Mesendoderm (in vitro differentiated cells): ENCODE measurements around the gene AVL9.
"Not testable (repeated sequence)": the region's sequence is repeated elsewhere in the genome, so short reads cannot be mapped to it uniquely, and the experiment has no call there.

ENCODE experiments used
- DNase-seq: peaks from one replicate; pipeline ENCODE4 v3.0.0; 2013
- H2AK5ac ChIP-seq: 2 replicates; pipeline ENCODE4 v1.6.1; 2013; ENCODE audit warnings: low read length, inconsistent platforms
- H2BK120ac ChIP-seq: 2 replicates; pipeline ENCODE4 v1.6.1; 2013; ENCODE audit warnings: low read depth, mild to moderate bottlenecking, low read length, moderate library complexity, mixed read lengths
- H2BK15ac ChIP-seq: replicated peaks from 2 replicates; pipeline ENCODE4 v1.6.1; 2013; ENCODE audit warnings: low read depth, mild to moderate bottlenecking, moderate library complexity
- H2BK5ac ChIP-seq: 2 replicates; pipeline ENCODE4 v1.6.1; 2013; ENCODE audit warnings: low read length, inconsistent platforms
- H3K18ac ChIP-seq: 2 replicates; pipeline ENCODE4 v1.6.1; 2013; ENCODE audit warnings: mild to moderate bottlenecking, low read length, mixed read lengths
- H3K23ac ChIP-seq: one replicate; pipeline ENCODE4 v1.6.1; 2013; ENCODE audit warnings: low read length
- H3K27ac ChIP-seq: 2 replicates; pipeline ENCODE4 v1.5.1; 2013; ENCODE audit warnings: low read depth, mild to moderate bottlenecking, inconsistent platforms, low read length, moderate library complexity
- H3K27me3 ChIP-seq: 2 replicates; pipeline ENCODE4 v1.6.1; 2013; ENCODE audit warnings: low read length, control low read depth, mild to moderate bottlenecking, inconsistent platforms; ENCODE audit not compliant: insufficient read depth, poor library complexity
- H3K36me3 ChIP-seq: 2 replicates; pipeline ENCODE4 v1.6.1; 2013; ENCODE audit warnings: low read length, inconsistent platforms; ENCODE audit not compliant: control insufficient read depth, insufficient read depth
- H3K4ac ChIP-seq: one replicate; pipeline ENCODE4 v1.6.1; 2013; ENCODE audit warnings: low read depth, mild to moderate bottlenecking, low read length, moderate library complexity
- H3K4me1 ChIP-seq: 2 replicates; pipeline ENCODE4 v1.6.1; 2013; ENCODE audit warnings: low read depth, low read length, inconsistent platforms; ENCODE audit not compliant: control insufficient read depth
- H3K4me2 ChIP-seq: 2 replicates; pipeline ENCODE4 v1.6.1; 2013; ENCODE audit warnings: low read length
- H3K4me3 ChIP-seq: 2 replicates; pipeline ENCODE4 v1.5.1; 2013; ENCODE audit warnings: mild to moderate bottlenecking, low read length
- H3K56ac ChIP-seq: one replicate; pipeline ENCODE4 v1.6.1; 2013; ENCODE audit warnings: low read length
- H3K79me1 ChIP-seq: 2 replicates; pipeline ENCODE4 v1.6.1; 2013; ENCODE audit warnings: low read length, inconsistent platforms
- H3K79me2 ChIP-seq: 2 replicates; pipeline ENCODE4 v1.6.1; 2013; ENCODE audit warnings: mild to moderate bottlenecking, low read length; ENCODE audit not compliant: control insufficient read depth, insufficient read depth
- H3K9ac ChIP-seq: 2 replicates; pipeline ENCODE4 v1.6.1; 2013; ENCODE audit warnings: low read length, inconsistent platforms
- H4K5ac ChIP-seq: one replicate; pipeline ENCODE4 v1.6.1; 2013; ENCODE audit warnings: low read length
- H4K8ac ChIP-seq: one replicate; pipeline ENCODE4 v1.6.1; 2013; ENCODE audit warnings: low read depth, mild to moderate bottlenecking, control low read depth, low read length, moderate library complexity
- WGBS: extraction: QIAGEN DNeasy Blood & Tissue Kit; methylation state at CpG from one replicate; pipeline ENCODE4 v1.1.7; 2013; ENCODE audit warnings: low lambda C conversion rate, missing lambda C conversion rate; ENCODE audit not compliant: insufficient coverage; ENCODE audit errors: extremely low coverage; 5-methylcytosine and 5-hydroxymethylcytosine counted together

The AVL9 gene

GRCh38 chr7:32619416-32619815, 124.1 kb downstream of the AVL9 start:
- not testable (repeated sequence) for H3K4me1 ChIP-seq, H3K79me2 ChIP-seq, H3K79me1 ChIP-seq, H2BK5ac ChIP-seq, H3K27ac ChIP-seq, H3K4me3 ChIP-seq, H3K23ac ChIP-seq, H3K4ac ChIP-seq, H3K4me2 ChIP-seq, H2AK5ac ChIP-seq, DNase-seq, H3K27me3 ChIP-seq, H3K9ac ChIP-seq, H2BK120ac ChIP-seq, H3K36me3 ChIP-seq, H3K18ac ChIP-seq, H4K5ac ChIP-seq, H4K8ac ChIP-seq, H3K56ac ChIP-seq, H2BK15ac ChIP-seq
- WGBS, result no CpG with 5 or more reads among the region's 1 CpG

GRCh38 chr7:32631021-32631420, 135.7 kb downstream of the AVL9 start:
- DNase-seq, result no peak
- Histone ChIP-seq H2BK120ac (no peak overlapping the region), H3K27me3 (no peaks in the 10 kb centered on the region), H3K4ac (no peak overlapping the region), H3K56ac (no peak overlapping the region), H3K4me1 (no peaks in the 10 kb centered on the region), H3K4me3 (no peak overlapping the region), H3K79me1 (no peaks in the 10 kb centered on the region), H3K36me3 (no peaks in the 10 kb centered on the region), H3K9ac (no peak overlapping the region), H3K4me2 (no peak overlapping the region), H3K27ac (no peak overlapping the region), H4K5ac (no peak overlapping the region), H2AK5ac (no peak overlapping the region), H4K8ac (no peak overlapping the region), H3K79me2 (no peaks in the 10 kb centered on the region), H2BK5ac (no peak overlapping the region), H3K18ac (no peak overlapping the region), H2BK15ac (no peak overlapping the region), H3K23ac (no peak overlapping the region)
- no CpG with 5 or more reads among the region's 3 CpGs for WGBS

- DNase-seq, result not testable (repeated sequence)
These were observed 136.6 kb downstream of the AVL9 start for GRCh38 chr7:32631590-32632497.

GRCh38 chr7:32633446-32633845, 138.2 kb downstream of the AVL9 start:
- H3K36me3 ChIP-seq, H3K4me3 ChIP-seq, H3K79me1 ChIP-seq, H4K5ac ChIP-seq, H3K9ac ChIP-seq, H3K4me1 ChIP-seq, DNase-seq, H2AK5ac ChIP-seq, H3K4me2 ChIP-seq, H4K8ac ChIP-seq, H2BK5ac ChIP-seq, H3K18ac ChIP-seq, H3K23ac ChIP-seq, H3K4ac ChIP-seq, H3K27me3 ChIP-seq, H3K79me2 ChIP-seq, H2BK120ac ChIP-seq, H3K56ac ChIP-seq, H2BK15ac ChIP-seq, H3K27ac ChIP-seq: not testable (repeated sequence)
- whole genome bisulfite sequencing, result no CpG with 5 or more reads among the region's 1 CpG

More at GRCh38 chr7:32631590-32632497, 136.6 kb downstream of the AVL9 start:
- H3K4me3 ChIP-seq, H2AK5ac ChIP-seq, H4K5ac ChIP-seq, H3K79me2 ChIP-seq, H2BK15ac ChIP-seq, H3K27ac ChIP-seq, H3K79me1 ChIP-seq, H3K27me3 ChIP-seq, H3K4ac ChIP-seq, H3K4me2 ChIP-seq, H3K18ac ChIP-seq, H3K9ac ChIP-seq, H3K4me1 ChIP-seq, H2BK5ac ChIP-seq, H4K8ac ChIP-seq, H3K23ac ChIP-seq, H2BK120ac ChIP-seq, H3K56ac ChIP-seq, H3K36me3 ChIP-seq: not testable (repeated sequence)
- no CpG with 5 or more reads among the region's 5 CpGs for WGBS

GRCh38 chr7:32634798-32635393, 139.6 kb downstream of the AVL9 start:
- not testable (repeated sequence) for H2BK5ac ChIP-seq, H3K18ac ChIP-seq, H4K5ac ChIP-seq, H3K4me3 ChIP-seq, H3K4ac ChIP-seq, H2AK5ac ChIP-seq, H3K27ac ChIP-seq, H3K9ac ChIP-seq, DNase-seq, H2BK15ac ChIP-seq, H3K23ac ChIP-seq, H3K79me2 ChIP-seq, H3K56ac ChIP-seq, H3K4me1 ChIP-seq, H3K79me1 ChIP-seq, H3K27me3 ChIP-seq, H3K4me2 ChIP-seq, H4K8ac ChIP-seq, H3K36me3 ChIP-seq, H2BK120ac ChIP-seq
- no CpG with 5 or more reads among the region's 1 CpG for WGBS
